Measurements from ENCODE around the gene KCNQ1. TPM values are rescaled to one million over a fixed set of nuclear protein-coding genes. Genes with fewer than 3 reads are reported as not detected.

KCNQ1 gene
- total RNA-seq, 1 donor from 2014 or later = 52.9 TPM

DNA sequence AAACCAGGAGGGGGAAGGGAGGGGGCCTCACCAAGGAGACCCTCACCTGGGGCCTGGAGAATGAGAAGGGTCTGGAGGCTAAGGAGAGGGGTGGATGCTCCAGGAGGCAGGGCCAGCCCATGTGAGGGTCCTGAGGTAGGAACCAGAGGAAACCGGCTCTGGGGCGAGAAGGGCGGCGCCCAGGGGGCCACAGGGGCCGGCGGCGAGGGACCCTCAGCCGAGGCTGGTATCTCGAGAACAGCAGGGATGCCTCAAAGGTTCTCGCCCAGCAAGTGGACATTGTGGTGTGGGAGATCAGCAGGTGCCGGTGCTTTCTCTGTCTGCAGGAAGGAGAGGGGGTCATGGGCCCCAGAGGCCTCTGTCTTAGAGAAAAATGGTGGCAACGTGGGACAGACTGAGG is 392.8 kb downstream of the KCNQ1 start:
- Histone ChIP-seq H3K36me3 (no peaks in the 10 kb centered on the region), H3K27ac (no peak overlapping the region), H3K4me3 (no peak overlapping the region), H3K9me3 (no peaks in the 10 kb centered on the region), H3K27me3 (no peaks in the 10 kb centered on the region), H3K4me1 (peaks cover 5% of the 10 kb centered on the region)
- ATAC-seq (no peak), DNase-seq (no peak)
- intact Hi-C loops (cut with DNase I) = no loop called here
- TF ChIP-seq, protein P1, sequence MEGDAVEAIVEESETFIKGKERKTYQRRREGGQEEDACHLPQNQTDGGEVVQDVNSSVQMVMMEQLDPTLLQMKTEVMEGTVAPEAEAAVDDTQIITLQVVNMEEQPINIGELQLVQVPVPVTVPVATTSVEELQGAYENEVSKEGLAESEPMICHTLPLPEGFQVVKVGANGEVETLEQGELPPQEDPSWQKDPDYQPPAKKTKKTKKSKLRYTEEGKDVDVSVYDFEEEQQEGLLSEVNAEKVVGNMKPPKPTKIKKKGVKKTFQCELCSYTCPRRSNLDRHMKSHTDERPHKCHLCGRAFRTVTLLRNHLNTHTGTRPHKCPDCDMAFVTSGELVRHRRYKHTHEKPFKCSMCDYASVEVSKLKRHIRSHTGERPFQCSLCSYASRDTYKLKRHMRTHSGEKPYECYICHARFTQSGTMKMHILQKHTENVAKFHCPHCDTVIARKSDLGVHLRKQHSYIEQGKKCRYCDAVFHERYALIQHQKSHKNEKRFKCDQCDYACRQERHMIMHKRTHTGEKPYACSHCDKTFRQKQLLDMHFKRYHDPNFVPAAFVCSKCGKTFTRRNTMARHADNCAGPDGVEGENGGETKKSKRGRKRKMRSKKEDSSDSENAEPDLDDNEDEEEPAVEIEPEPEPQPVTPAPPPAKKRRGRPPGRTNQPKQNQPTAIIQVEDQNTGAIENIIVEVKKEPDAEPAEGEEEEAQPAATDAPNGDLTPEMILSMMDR (IDR thresholded peaks at IDR 0.05) = no peak

DNA sequence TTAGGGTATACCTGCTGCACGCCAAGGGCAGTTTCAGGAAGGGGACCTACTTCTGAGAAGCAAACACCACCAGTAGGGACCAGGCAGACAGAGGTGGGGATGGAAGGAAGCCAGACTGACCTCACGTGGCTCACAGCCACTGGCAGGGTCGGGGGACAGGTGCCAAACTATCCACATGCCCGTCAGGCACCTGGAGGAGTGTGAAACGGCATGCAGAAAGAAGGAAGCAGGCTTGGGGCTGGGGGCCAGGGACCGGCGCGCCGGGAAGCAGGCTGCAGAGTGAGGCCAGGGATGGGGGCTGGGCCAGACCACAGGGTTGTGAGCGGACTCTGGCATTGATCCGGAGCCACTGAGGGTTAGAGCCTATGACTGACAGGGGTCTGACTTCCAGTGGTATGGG is 393.3 kb downstream of the KCNQ1 start:
- intact Hi-C loops (cut with DNase I) = no loop called here
- no peak for DNase-seq
- no peaks in the 10 kb centered on the region for H3K27me3 ChIP-seq
- no peak overlapping the region for H3K4me3 ChIP-seq
- H3K4me1 ChIP-seq = peaks cover 5% of the 10 kb centered on the region
- TF ChIP-seq, protein P1 (IDR thresholded peaks at IDR 0.05) = no peak
- no peaks in the 10 kb centered on the region for H3K36me3 ChIP-seq
- no peak for ATAC-seq
- no peaks in the 10 kb centered on the region for H3K9me3 ChIP-seq
- H3K27ac ChIP-seq = no peak overlapping the region

DNA sequence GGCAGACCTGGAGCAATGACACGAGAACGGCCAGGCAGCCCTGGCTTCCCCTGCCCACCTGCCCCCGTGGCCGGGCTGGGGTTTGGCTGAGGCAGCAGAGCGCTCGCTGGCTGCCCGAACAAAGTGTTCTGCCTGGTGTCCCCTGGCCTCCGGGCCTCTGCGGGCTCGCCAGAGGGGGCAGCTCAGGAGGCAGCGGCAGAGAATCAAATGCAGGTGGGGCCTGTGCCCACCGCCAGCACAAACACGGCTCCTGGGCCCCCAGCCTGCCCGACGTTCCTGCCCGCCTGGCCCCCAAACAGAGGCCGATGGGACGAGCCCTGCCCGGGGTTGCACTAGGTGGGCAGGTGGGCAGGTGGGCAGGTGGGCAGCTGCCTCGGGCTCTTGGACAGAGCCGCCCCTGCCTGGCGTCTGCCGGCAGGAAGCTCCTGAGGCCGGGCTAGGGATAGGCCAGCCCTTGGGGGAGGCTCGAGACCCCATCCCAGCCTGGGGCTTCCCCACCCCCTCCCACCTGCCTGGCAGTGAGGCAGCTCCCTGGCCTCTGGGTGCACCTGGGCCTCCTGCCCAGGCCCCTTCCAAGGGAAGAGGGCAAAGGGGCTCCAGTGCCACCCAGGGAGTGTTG is 394.0 kb downstream of the KCNQ1 start:
- no peak overlapping the region for H3K4me3 ChIP-seq
- no peaks in the 10 kb centered on the region for H3K9me3 ChIP-seq
- H3K4me1 ChIP-seq = peaks cover 5% of the 10 kb centered on the region
- H3K27me3 ChIP-seq = no peaks in the 10 kb centered on the region
- DNase-seq (no peak), ATAC-seq (no peak)
- TF ChIP-seq, protein P1 (IDR thresholded peaks at IDR 0.05) = no peak
- no peaks in the 10 kb centered on the region for H3K36me3 ChIP-seq
- intact Hi-C loops (cut with DNase I) = no loop called here
- H3K27ac ChIP-seq = no peak overlapping the region

DNA sequence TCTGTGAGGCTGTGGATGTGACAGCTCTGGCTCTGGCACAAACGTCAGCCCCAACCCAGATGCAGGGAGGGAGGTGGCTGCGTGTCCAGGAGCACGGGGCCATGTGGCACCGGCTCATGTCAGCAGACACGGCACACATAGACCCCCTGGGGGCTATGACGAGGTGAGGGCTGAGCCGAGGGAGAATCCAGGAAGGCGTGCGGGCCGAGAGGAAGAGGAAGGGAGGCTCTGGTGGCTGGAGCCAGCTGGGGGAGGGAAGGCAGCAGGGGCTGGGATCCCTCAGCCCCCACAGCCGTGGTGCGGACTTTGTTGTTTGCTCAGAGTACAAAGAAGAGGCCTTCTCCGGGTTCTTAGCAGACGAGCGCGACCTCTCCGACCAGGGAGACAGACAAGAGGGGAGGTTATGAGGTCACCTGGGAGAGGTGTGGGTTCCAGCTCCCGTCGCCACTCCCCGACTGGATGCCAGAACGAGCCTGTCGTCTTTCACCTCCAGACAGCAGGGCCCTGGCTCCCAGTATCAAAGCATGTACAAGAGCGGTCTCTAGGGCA is 394.7 kb downstream of the KCNQ1 start:
- H3K27ac ChIP-seq = no peak overlapping the region
- no peaks in the 10 kb centered on the region for H3K9me3 ChIP-seq
- no peaks in the 10 kb centered on the region for H3K27me3 ChIP-seq
- no peak overlapping the region for H3K4me3 ChIP-seq
- TF ChIP-seq, protein P1 (IDR thresholded peaks at IDR 0.05) = no peak
- ATAC-seq = no peak
- intact Hi-C loops (cut with DNase I) = no loop called here
- no peak for DNase-seq
- no peaks in the 10 kb centered on the region for H3K36me3 ChIP-seq
- peaks cover 5% of the 10 kb centered on the region for H3K4me1 ChIP-seq

DNA sequence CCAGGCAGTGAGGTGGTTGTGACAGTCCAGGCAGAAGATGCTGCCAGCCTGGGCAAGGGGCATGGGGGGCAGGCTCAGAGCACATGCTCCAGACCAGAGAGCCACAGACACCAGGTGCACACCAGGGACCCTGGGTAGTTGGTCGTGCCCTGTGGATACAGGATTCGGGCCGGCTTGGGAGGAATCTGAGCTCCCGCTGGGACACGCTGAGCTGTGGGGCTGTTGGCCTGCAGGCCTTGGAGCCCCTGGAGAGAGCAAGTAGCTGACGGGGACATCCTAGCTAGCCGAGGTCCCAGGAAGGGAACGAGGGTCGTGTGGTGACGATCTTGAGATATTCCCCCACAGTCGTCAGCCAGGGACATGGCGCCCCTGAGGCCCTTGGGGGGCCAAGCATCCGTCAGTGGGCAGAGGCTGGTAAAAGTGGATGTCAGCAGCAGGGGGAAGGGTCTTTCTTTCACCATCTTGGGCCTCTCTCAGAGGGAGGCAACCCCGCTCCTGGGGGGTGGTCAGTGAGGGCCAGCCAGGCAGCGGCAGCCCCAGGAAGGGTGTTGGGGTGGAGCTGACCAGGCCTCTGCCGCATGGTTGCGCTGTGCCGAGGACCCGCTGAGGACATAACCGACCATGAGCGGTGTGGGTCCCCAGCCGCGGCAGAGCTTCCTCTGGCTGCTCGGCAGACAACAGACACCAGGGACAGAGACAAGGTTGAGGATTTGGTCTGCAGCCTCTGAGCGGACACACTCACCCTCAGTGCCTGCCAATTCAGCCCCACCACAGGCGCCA is 396.8 kb downstream of the KCNQ1 start:
- TF ChIP-seq, protein P1 (IDR thresholded peaks at IDR 0.05) = no peak
- Histone ChIP-seq H3K36me3 (no peaks in the 10 kb centered on the region), H3K27me3 (no peaks in the 10 kb centered on the region), H3K9me3 (no peaks in the 10 kb centered on the region), H3K4me3 (no peak overlapping the region), H3K27ac (no peak overlapping the region), H3K4me1 (peaks cover 4% of the 10 kb centered on the region)
- intact Hi-C loops (cut with DNase I) = no loop called here
- ATAC-seq (no peak), DNase-seq (no peak)

All from upper lobe of right lung (tissue), 1 donor.